Stomach (tissue), 4 donors: ENCODE measurements around the gene TBCK.

Experiments
- POLR2A ChIP-seq, 4 donors: fragments of 450-650 bp; IDR thresholded peaks; one replicate each; pipeline ENCODE4 v1.6.1; 2016; ENCODE audit warnings: antibody characterized with exemption in 4 of 4, control low read depth in 2 of 4, mild to moderate bottlenecking in 1 of 4, moderate library complexity in 1 of 4
- POLR2AphosphoS5 ChIP-seq, 3 donors: sonication (generic); formaldehyde crosslinking; IDR thresholded peaks; one replicate each; pipeline ENCODE4 v1.6.1; 2016; ENCODE audit warnings: antibody characterized with exemption in 3 of 3
- TF ChIP-seq, protein P1 (sequence below), 7 experiments: fragments of 450-650 bp in 4 of 7; fragments of 200-600 bp in 3 of 7; sonication (generic) in 3 of 7; IDR thresholded peaks; one replicate each; pipeline ENCODE4 v1.5.1; 2016 to 2019; ENCODE audit warnings: antibody characterized with exemption in 7 of 7, control low read depth in 2 of 7, mild to moderate bottlenecking in 1 of 7

GRCh38 chr4:106051514-106051913 lies 264.5 kb downstream of the TBCK start:
- TF ChIP-seq, protein P1, sequence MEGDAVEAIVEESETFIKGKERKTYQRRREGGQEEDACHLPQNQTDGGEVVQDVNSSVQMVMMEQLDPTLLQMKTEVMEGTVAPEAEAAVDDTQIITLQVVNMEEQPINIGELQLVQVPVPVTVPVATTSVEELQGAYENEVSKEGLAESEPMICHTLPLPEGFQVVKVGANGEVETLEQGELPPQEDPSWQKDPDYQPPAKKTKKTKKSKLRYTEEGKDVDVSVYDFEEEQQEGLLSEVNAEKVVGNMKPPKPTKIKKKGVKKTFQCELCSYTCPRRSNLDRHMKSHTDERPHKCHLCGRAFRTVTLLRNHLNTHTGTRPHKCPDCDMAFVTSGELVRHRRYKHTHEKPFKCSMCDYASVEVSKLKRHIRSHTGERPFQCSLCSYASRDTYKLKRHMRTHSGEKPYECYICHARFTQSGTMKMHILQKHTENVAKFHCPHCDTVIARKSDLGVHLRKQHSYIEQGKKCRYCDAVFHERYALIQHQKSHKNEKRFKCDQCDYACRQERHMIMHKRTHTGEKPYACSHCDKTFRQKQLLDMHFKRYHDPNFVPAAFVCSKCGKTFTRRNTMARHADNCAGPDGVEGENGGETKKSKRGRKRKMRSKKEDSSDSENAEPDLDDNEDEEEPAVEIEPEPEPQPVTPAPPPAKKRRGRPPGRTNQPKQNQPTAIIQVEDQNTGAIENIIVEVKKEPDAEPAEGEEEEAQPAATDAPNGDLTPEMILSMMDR (IDR thresholded peaks at IDR 0.05), result no peak
- TF ChIP-seq POLR2AphosphoS5 (IDR thresholded peaks at IDR 0.05) (no peak), POLR2A (IDR thresholded peaks at IDR 0.05) (no peak)
